Measurements from ENCODE around the gene RBMY1E.
"Not testable (repeated sequence)": the region's sequence is repeated elsewhere in the genome, so short reads cannot be mapped to it uniquely, and the experiment has no call there.

DNA sequence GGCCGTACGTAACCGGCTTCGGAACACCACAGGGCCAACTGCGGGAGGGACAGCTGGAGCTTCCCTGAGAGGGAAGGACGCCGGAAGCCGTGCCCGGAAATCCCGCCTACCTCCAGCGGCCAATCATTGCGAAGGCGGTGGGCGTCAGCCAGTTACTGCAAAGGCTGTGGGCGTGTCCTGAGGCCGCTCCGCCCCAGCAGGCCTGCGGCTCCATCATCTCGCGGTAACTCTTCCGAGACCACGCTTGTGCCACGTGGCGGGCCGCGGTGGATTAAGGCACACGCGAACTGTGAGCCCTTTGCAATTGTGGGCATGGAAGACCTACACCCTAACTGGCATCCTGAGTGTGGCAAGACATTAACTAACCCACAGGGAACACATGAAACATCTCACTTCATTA, 23.4 kb downstream of the RBMY1E start, which contains the start of gene RBMY1D:
- TF ChIP-seq, protein P1, sequence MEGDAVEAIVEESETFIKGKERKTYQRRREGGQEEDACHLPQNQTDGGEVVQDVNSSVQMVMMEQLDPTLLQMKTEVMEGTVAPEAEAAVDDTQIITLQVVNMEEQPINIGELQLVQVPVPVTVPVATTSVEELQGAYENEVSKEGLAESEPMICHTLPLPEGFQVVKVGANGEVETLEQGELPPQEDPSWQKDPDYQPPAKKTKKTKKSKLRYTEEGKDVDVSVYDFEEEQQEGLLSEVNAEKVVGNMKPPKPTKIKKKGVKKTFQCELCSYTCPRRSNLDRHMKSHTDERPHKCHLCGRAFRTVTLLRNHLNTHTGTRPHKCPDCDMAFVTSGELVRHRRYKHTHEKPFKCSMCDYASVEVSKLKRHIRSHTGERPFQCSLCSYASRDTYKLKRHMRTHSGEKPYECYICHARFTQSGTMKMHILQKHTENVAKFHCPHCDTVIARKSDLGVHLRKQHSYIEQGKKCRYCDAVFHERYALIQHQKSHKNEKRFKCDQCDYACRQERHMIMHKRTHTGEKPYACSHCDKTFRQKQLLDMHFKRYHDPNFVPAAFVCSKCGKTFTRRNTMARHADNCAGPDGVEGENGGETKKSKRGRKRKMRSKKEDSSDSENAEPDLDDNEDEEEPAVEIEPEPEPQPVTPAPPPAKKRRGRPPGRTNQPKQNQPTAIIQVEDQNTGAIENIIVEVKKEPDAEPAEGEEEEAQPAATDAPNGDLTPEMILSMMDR (IDR thresholded peaks at IDR 0.05), result not testable (repeated sequence)
- TF ChIP-seq POLR2A (IDR thresholded peaks at IDR 0.05), result not testable (repeated sequence)

Data from right lobe of liver (tissue), 4 donors.